Activated CD4-positive, alpha-beta T cell treated with anti-CD3 and anti-CD28 coated beads, Interleukin-2, amount 50 U/mL, for 4 hours (primary cell): ENCODE measurements around the gene FANCI.

Experiments used
- DNase-seq, 2 experiments: peaks; one replicate each; pipeline ENCODE4 v3.0.0-alpha.2; 2020

Gene FANCI

DNA sequence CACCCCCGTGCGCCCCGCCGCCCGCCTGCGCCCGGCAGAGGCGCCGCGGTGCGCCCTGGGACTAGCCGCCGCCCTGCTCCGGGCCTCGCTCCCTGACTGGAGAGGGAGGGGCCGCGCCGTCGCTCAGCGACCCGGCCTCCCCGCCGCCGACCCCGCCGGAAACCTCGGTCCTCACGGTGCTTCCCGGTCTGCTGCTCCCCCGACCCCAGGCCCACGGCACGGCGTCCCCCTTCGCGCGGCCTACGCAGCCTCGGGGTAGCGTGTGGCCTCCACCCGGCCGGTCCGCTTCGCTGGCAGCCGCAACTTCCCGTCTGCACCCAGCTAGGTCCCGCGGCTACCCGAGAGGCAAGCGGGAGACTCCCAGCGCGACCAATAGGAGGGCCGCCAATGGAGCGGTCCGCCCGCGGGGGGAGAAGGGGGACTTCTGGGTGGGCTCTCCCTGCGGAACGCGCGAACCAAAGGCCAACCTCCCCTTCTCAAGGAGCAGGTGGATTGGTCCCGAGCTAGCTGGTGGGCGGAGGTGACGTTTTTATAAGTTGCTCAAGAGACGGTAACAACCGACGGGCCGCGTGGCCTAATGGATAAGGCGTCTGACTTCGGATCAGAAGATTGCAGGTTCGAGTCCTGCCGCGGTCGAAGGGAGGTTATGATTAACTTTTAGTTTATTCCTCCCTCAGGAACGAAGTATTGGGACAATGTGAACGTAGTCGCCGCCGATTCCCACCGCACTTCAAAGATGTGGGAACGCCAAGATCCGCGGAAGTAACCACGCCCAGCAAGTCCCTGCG is 90.9 kb downstream of the FANCI start, which contains the start of gene POLG:
Gene POLG, minus strand, starts transcription at position 315 of the 788 bp plus-strand sequence. CDS start 1,070 bp downstream, outside the sequence.
- peak; percentile 98 for DNase-seq

DNA sequence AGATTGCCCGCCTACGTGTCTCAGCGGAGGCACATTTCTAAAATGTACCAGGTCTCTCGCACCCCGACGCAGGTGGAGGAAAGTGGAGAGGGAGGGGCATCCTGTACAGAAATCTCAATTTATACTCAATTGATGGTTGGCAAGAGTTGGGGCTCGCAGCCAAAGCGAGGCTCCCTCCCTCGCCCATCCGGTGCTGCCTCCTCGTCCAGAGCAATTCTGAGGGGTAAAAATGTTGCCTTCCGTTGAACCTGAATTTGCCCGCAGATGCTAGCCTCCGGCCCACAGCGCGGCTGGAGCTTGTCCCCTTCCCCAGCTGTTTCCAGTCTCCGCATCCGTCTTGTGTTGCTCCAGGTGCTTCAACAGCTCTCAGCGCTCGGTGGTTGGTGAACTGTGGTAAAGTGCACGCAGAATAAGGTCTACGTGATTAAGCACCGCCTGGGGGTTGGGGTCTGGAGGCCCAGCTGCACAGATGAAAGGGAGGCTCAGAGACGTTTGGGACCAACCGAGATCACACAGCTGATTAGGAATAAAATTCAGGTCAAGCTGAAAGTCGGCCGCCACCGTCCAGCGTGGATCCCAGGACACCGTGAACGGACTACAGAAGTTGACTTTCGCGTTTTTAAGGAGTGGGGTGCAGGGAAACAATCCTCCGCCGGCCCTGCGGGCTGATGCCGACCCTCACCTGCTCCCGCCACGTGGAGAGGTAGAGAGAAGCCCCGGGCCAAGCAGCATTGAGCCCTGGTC is 91.7 kb downstream of the FANCI start:
- DNase-seq = no peak

DNA sequence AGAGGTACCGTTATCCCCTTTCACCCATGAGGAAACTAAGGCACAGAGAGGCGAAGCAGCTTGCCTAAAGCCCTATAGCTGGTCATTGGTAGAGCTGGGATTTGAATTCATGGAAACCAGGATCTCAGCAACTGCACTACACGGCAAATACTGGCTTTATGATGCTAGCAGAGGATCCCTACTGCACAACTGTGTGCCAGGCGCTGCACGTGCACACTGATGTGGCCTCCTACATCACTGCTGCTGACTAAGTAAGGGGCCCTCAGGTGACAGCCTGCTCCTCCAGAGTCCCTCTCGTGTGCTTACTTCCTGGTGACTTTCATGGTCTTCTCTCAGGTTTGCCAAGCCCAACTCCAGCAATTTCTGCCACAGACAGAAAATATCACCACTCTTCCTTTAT is 94.3 kb downstream of the FANCI start:
- DNase-seq = no peak

- DNase-seq = no peak
Observed at GRCh38 chr15:89340573-89340972, 96.8 kb downstream of the FANCI start.

DNA sequence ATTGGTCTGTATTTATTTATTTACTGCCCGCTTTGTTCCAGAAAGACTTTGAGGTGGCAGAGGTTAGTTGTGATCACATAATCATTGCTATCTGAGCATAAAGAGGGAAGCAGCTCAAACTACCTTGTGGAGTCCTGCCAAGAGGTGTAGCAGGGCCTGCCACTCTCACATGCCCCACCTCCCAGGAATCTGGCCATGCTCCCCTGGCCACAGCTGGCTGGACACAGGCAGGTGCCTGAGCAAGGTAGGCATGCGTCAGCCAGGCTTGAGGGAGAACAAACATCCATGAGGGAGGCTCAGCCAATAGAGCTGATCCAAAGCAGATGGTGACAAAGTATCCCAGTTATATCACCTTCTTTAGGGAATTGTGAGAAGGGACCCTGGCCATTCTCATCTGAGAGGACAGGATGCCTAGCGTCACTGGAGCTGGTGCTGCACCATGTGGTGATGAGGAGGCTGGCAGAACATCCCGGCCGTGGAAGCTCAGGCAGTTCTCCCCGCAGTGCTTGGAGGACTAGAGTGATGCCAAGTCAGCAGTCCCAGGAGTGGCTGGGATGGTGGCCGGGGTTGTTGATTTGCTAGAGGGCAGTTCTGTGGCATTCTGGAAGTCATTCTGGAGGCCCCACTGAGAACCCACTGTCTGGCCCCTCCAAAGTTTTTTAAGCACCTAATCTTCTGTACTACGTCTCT is 97.7 kb downstream of the FANCI start:
- DNase-seq = no peak

GRCh38 chr15:89342840-89343239 is 99.1 kb downstream of the FANCI start:
- no peak for DNase-seq

- DNase-seq = no peak
Observed at GRCh38 chr15:89345248-89345647, 101.5 kb downstream of the FANCI start.

GRCh38 chr15:89346516-89347231 is 102.9 kb downstream of the FANCI start:
- DNase-seq = no peak

GRCh38 chr15:89349206-89349558 is 105.4 kb downstream of the FANCI start:
- DNase-seq = no peak

GRCh38 chr15:89352476-89352875 is 108.7 kb downstream of the FANCI start:
- DNase-seq = no peak

DNA sequence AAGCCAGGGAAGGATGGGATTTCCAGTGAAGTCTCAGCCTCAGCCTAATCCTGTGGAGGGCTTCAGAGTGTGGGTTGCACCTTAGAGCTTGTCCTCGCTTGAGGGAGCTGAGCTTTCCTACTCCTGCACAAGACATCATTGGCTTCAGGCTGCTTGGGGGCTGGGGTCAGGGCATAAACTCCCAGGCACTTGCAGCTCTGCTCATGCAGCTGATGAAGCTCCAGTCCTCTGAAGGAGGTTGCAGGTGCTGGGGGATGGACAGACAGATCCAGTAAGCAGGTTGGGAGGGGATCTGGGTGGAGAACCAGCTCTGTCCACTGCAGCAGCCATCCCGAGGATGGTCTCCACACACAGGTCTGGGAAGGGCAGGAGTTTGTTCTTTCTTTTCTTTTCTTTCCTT is 110.2 kb downstream of the FANCI start:
- no peak for DNase-seq

- no peak for DNase-seq
Observed at GRCh38 chr15:89356634-89357298, 113.0 kb downstream of the FANCI start.

DNA sequence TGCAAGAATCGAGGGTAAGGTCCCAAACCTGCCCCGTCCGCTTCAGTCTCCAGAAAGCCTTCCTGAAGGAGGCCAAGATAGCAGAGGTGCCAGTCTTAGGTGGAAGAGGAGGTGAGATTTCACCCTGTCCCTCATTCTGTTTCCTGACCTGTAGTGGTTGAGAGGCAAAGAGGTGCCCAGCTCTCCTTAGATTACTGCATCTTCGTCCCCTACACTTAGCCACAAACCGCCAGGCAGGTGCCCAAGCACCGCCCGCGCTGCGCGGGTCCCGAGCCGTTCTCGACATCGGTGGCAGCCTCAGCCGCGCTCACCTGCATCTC is 114.6 kb downstream of the FANCI start:
- DNase-seq = no peak

DNA sequence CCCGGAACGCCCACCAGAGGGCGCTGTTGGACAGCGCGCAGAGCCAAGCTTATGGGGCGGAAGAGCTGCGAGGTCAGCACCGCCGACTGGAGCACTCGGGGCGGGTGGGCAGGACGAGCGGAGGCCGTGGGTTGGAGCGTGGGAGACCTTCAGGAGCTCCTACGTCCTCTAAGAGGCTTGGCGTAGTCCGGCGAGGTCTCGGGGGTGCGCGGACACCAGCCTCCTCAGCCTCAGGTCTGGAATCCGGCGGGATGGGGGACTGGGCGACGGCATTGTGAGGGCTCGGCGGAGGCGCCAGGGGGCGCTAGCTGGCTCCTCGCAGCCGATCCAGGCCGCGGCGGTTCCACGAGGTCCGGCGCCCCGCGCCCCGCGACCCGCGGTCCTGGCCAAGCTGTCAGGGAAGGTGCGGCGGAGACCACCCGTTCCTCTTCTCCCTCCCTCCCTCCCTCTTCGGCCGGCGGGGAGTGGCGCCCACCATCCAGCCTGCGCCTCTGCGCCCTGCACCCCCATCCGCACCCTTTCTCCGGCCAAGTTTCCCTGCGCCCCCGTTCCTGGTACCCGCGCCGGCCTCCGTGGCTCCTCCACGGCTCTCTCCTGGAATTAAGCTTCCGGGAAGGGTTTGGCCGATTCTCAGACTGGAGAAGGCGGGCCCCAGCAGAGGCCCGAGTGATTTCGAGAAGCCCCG is 115.1 kb downstream of the FANCI start:
- peak; percentile 76 to 80 for DNase-seq

DNA sequence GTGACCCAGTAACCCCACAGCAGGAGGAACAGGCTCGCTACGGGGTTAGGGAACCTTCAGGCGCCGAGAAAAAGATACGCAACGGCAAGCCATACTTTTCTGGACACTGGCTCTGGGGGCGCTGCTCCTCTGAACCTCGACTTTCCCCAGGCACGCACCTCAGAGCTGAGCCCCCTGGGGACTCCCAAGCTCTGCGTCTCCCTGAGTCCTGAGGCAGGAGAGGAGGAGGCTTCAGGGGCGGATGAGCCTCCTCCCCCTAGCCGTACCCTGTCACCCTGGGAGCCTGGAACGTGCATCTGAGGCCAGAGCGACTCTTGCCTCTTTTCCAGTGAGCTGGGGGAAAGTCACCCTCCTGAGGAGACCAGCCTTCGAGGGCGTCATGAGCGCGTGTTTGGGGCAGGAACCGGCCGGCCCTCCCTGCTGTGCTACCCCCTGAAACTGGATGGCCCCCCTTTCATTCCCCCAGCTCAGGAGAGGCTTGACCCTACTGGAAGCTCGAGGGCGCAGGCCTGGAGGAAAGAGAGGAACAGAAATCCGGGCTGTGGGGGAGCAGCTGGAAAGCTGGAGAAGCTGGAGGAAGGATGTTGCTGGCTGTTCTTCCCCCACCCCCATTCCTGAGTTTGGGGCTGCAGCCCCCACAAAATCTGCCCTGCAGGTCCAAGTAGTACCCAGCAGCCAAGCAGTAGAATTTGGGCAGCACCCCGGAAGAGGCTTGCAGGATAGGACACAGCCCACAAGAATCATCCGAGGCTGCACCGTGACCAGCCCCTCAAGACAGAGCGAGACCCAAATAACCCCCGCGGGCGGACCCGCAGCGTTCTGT is 115.9 kb downstream of the FANCI start:
- DNase-seq = no peak

GRCh38 chr15:89360294-89360971 is 116.7 kb downstream of the FANCI start:
- no peak for DNase-seq

DNA sequence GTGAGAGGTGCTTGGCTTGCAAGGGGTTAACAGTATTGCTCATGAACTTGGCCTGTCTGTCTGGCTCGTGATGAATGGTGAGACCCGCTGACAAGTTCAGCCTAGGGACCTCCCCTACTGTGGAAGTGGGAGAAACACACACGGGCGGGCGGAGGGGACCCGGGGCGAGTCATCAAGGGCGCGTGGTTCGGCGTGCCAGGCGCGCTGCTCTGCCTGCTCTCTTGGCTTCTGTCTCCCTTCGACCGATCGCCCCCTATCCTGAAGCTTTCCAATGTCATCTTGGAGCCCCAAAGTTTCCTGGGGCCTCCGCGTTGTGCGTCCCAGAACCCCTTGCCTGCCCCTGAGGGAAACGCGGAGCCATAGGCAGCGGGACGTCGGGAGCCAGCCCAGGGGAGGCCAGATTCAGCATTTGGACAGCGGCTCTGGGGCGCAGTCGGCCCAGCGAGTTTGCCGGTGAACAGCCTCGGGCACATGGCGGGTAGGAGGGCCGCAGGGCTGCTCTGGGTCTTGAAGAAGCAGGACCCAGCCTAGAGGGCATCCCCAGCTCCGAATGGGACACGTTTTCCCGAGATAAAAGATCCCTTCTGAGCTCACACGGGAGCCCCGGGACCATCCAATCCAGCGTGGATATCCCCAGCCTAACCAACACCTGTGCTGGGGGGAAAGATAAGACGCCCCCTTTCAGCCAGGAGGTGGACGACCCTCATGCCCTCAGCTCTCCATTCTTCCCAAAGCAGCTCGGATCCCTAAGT is 117.8 kb downstream of the FANCI start:
- peak; percentile 52 to 53 for DNase-seq

- no peak for DNase-seq
Observed at GRCh38 chr15:89362203-89363101, 118.7 kb downstream of the FANCI start.

GRCh38 chr15:89363133-89363532 is 119.4 kb downstream of the FANCI start:
- no peak for DNase-seq
